ENCODE results near the gene GRN. TPM values are rescaled to one million over a fixed set of nuclear protein-coding genes. Genes with fewer than 3 reads are reported as not detected.

GRN gene
- total RNA-seq, 1 experiment from 2014 or later = 127 TPM

- Histone ChIP-seq H3K9ac (ENCODE audit: extremely low read depth, insufficient read length, low read length) (no peak overlapping the region), H3K4ac (ENCODE audit: low read depth, low read length) (no peak overlapping the region), H3K27me3 (ENCODE audit: insufficient read depth, low read length) (no peaks in the 10 kb centered on the region), H2AFZ (ENCODE audit: low read length) (no peak overlapping the region), H2BK20ac (ENCODE audit: low read depth, low read length, poor library complexity, severe bottlenecking) (no peak overlapping the region), H3K23ac (ENCODE audit: insufficient read length, low read depth, low read length) (no peak overlapping the region), H4K91ac (ENCODE audit: insufficient read length, low read depth, low read length) (no peak overlapping the region), H2BK120ac (ENCODE audit: low read depth, low read length, poor library complexity, severe bottlenecking) (no peak overlapping the region), H3K79me1 (ENCODE audit: insufficient read depth, low read depth, low read length, poor library complexity, severe bottlenecking) (no peaks in the 10 kb centered on the region), H3T11ph (ENCODE audit: low read length) (no peak overlapping the region), H2AK5ac (ENCODE audit: insufficient read length, low read length) (no peak overlapping the region), H3K9me3 (ENCODE audit: control insufficient read depth, low read depth, low read length) (no peaks in the 10 kb centered on the region), H3K14ac (ENCODE audit: insufficient read depth, low read length) (no peak overlapping the region), H3K27ac (ENCODE audit: insufficient read length, low read depth, low read length) (no peak overlapping the region), H3K18ac (ENCODE audit: insufficient read length, low read depth, low read length) (no peak overlapping the region), H3K4me2 (ENCODE audit: insufficient read depth, insufficient read length, low read length) (no peak overlapping the region), H4K8ac (replicated peaks; ENCODE audit: insufficient read length, low read depth, low read length) (no peak overlapping the region), H4K5ac (ENCODE audit: insufficient read length, low read depth, low read length) (no peak overlapping the region), H2BK12ac (ENCODE audit: insufficient read length, low read depth, low read length) (no peak overlapping the region), H4K20me1 (ENCODE audit: control insufficient read depth, insufficient read depth, insufficient read length) (no peaks in the 10 kb centered on the region), H3K23me2 (ENCODE audit: insufficient read length, low read depth, low read length, poor library complexity, severe bottlenecking) (no peaks in the 10 kb centered on the region), H3K79me2 (ENCODE audit: insufficient read depth, low read length) (no peaks in the 10 kb centered on the region), H2BK5ac (ENCODE audit: insufficient read length, low read length) (no peak overlapping the region), H3K4me1 (ENCODE audit: insufficient read depth, low read length) (no peaks in the 10 kb centered on the region), H3K56ac (ENCODE audit: insufficient read length, low read depth, low read length) (no peak overlapping the region), H2BK15ac (ENCODE audit: low read depth, low read length) (no peak overlapping the region)
- Mint-ChIP-seq H3K9me3 (no peaks in the 10 kb centered on the region; a peak in 1 of 5 replicates), H3K4me1 (no peaks in the 10 kb centered on the region), H3K36me3 (ENCODE audit: insufficient read depth in 1 of 3, low read depth in 3 of 3) (peaks cover 25 to 53% (median 52%) of the 10 kb centered on the region in 3 experiments; a peak in 6 of 7 replicates), H3K27ac (peak overlapping the region in 1 of 3 experiments; percentile 71; a peak in 3 of 7 replicates), H3K27me3 (ENCODE audit: low read depth) (peaks cover 1% of the 10 kb centered on the region), H3K4me3 (no peak overlapping the region)
- no peak for TF ChIP-seq CTCF (conservative IDR thresholded peaks at IDR 0.05)
- no CpG with 5 or more reads among the region's 8 CpGs for WGBS (ENCODE audit: extremely low coverage, insufficient read length, low lambda C conversion rate)
- peak; percentile 27 for DNase-seq
These were observed 52.7 kb downstream of the GRN start for GRCh38 chr17:44397479-44398440.

All from H9 (cell line).